ENCODE data around the gene BTNL8.

BTNL8 gene

DNA sequence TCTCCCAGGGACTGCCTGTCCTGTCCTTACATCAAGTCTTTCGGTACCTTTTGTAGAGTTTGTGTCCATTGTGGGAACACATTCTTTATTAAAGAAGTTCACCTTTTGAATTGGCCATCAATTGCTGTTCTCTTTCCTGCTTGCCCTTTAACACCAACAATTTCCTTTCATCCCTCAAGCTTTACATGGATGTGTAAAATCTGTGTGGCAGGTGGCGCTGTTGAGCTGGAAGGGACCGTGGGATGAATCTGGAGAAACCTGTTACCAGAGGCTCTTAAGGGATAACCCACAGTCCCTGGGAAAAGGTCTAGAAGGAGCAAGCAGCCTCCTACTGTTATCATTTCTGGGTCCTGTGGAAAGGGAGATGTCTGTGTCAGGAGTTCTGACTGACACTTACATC lies 30.0 kb upstream of the BTNL8 start:
- Histone ChIP-seq H3K4me2 (no peak overlapping the region), H3K27ac (no peak overlapping the region), H3K4me1 (ENCODE audit: low read depth, poor library complexity, severe bottlenecking) (no peaks in the 10 kb centered on the region), H3K79me2 (ENCODE audit: insufficient read depth, low read depth) (no peaks in the 10 kb centered on the region), H3K36me3 (ENCODE audit: insufficient read depth) (no peaks in the 10 kb centered on the region), H4K20me1 (ENCODE audit: insufficient read depth) (no peaks in the 10 kb centered on the region), H2AFZ (ENCODE audit: low read depth) (no peak overlapping the region), H3K27me3 (ENCODE audit: insufficient read depth, low read depth) (no peaks in the 10 kb centered on the region), H3K9ac (no peak overlapping the region), H3K4me3 (IDR thresholded peaks at IDR 0.05; ENCODE audit: insufficient read depth, low read depth, low read length) (no peak overlapping the region)
- TF ChIP-seq CTCF (conservative IDR thresholded peaks at IDR 0.05; ENCODE audit: low read depth, low read length): peak; percentile 85

- TF ChIP-seq CTCF (conservative IDR thresholded peaks at IDR 0.05; ENCODE audit: low read depth, low read length): no peak
- H3K4me2 ChIP-seq: no peak overlapping the region
- no peak overlapping the region for H3K27ac ChIP-seq
These were observed 29.4 kb upstream of the BTNL8 start for GRCh38 chr5:180869587-180869986.

GRCh38 chr5:180870276-180871068 lies 28.5 kb upstream of the BTNL8 start:
- no peak overlapping the region for H3K4me2 ChIP-seq
- no peak overlapping the region for H3K27ac ChIP-seq
- H3K27me3 ChIP-seq (ENCODE audit: insufficient read depth, low read depth): no peaks in the 10 kb centered on the region

More at GRCh38 chr5:180869587-180869986, 29.4 kb upstream of the BTNL8 start:
- H3K9ac ChIP-seq: no peak overlapping the region
- no peaks in the 10 kb centered on the region for H4K20me1 ChIP-seq (ENCODE audit: insufficient read depth)
- H2AFZ ChIP-seq (ENCODE audit: low read depth): no peak overlapping the region
- H3K4me1 ChIP-seq (ENCODE audit: low read depth, poor library complexity, severe bottlenecking): no peaks in the 10 kb centered on the region
- no peaks in the 10 kb centered on the region for H3K79me2 ChIP-seq (ENCODE audit: insufficient read depth, low read depth)
- no peak overlapping the region for H3K4me3 ChIP-seq (IDR thresholded peaks at IDR 0.05; ENCODE audit: insufficient read depth, low read depth, low read length)
- no peaks in the 10 kb centered on the region for H3K36me3 ChIP-seq (ENCODE audit: insufficient read depth)
- H3K27me3 ChIP-seq (ENCODE audit: insufficient read depth, low read depth): no peaks in the 10 kb centered on the region

GRCh38 chr5:180872419-180872818 lies 26.5 kb upstream of the BTNL8 start:
- no peaks in the 10 kb centered on the region for H4K20me1 ChIP-seq (ENCODE audit: insufficient read depth)
- no peaks in the 10 kb centered on the region for H3K4me1 ChIP-seq (ENCODE audit: low read depth, poor library complexity, severe bottlenecking)
- no peak overlapping the region for H3K4me2 ChIP-seq

More at GRCh38 chr5:180870276-180871068, 28.5 kb upstream of the BTNL8 start:
- no peak for TF ChIP-seq CTCF (conservative IDR thresholded peaks at IDR 0.05; ENCODE audit: low read depth, low read length)
- H3K36me3 ChIP-seq (ENCODE audit: insufficient read depth): no peaks in the 10 kb centered on the region
- H4K20me1 ChIP-seq (ENCODE audit: insufficient read depth): no peaks in the 10 kb centered on the region
- no peaks in the 10 kb centered on the region for H3K79me2 ChIP-seq (ENCODE audit: insufficient read depth, low read depth)
- no peak overlapping the region for H3K4me3 ChIP-seq (IDR thresholded peaks at IDR 0.05; ENCODE audit: insufficient read depth, low read depth, low read length)
- H3K4me1 ChIP-seq (ENCODE audit: low read depth, poor library complexity, severe bottlenecking): no peaks in the 10 kb centered on the region
- no peak overlapping the region for H2AFZ ChIP-seq (ENCODE audit: low read depth)
- H3K9ac ChIP-seq: no peak overlapping the region

More at GRCh38 chr5:180872419-180872818, 26.5 kb upstream of the BTNL8 start:
- no peaks in the 10 kb centered on the region for H3K36me3 ChIP-seq (ENCODE audit: insufficient read depth)
- H3K9ac ChIP-seq: no peak overlapping the region
- no peak for TF ChIP-seq CTCF (conservative IDR thresholded peaks at IDR 0.05; ENCODE audit: low read depth, low read length)
- H3K27ac ChIP-seq: no peak overlapping the region
- no peak overlapping the region for H2AFZ ChIP-seq (ENCODE audit: low read depth)
- H3K4me3 ChIP-seq (IDR thresholded peaks at IDR 0.05; ENCODE audit: insufficient read depth, low read depth, low read length): no peak overlapping the region
- H3K79me2 ChIP-seq (ENCODE audit: insufficient read depth, low read depth): no peaks in the 10 kb centered on the region
- no peaks in the 10 kb centered on the region for H3K27me3 ChIP-seq (ENCODE audit: insufficient read depth, low read depth)

Measured in KMS-11 (cell line).